Lower lobe of right lung (tissue), 2 donors: ENCODE results near the gene CUX1. TPM values are rescaled to one million over a fixed set of nuclear protein-coding genes. Genes with fewer than 3 reads are reported as not detected.
"Not testable (repeated sequence)": the region's sequence is repeated elsewhere in the genome, so short reads cannot be mapped to it uniquely, and the experiment has no call there.

Source experiments
- ATAC-seq, 2 donors: fragments of 200-7000 bp; cut with Tn5 transposase; one replicate each; pipeline ENCODE4 v1.9.1; 2020 to 2022; ENCODE audit warnings: mild to moderate bottlenecking in 2 of 2, moderate library complexity in 2 of 2
- DNase-seq: peaks from one replicate; pipeline ENCODE4 v3.0.0-alpha.2; 2020
- H3K27ac ChIP-seq: fragments of 200-600 bp; one replicate; pipeline ENCODE4 v1.8.0; 2022
- H3K27me3 ChIP-seq: fragments of 200-600 bp; one replicate; pipeline ENCODE4 v1.8.0; 2022; ENCODE audit warnings: low read depth
- H3K36me3 ChIP-seq: fragments of 200-600 bp; one replicate; pipeline ENCODE4 v1.8.0; 2022; ENCODE audit warnings: mild to moderate bottlenecking
- H3K4me1 ChIP-seq: fragments of 200-600 bp; one replicate; pipeline ENCODE4 v1.8.0; 2022
- H3K4me3 ChIP-seq: fragments of 200-600 bp; one replicate; pipeline ENCODE4 v1.8.0; 2022; ENCODE audit warnings: mild to moderate bottlenecking
- H3K9me3 ChIP-seq: fragments of 200-600 bp; one replicate; pipeline ENCODE4 v1.8.0; 2022
- CTCF ChIP-seq: fragments of 200-600 bp; IDR thresholded peaks from one replicate; pipeline ENCODE4 v1.8.0; 2022; ENCODE audit warnings: antibody characterized with exemption, mild to moderate bottlenecking
- intact Hi-C: fragments of 100-400 bp; cut with DNase I; formaldehyde crosslinking; loops from one replicate; pipeline ENCODE4 v1.11.0; 2022
- total RNA-seq: library from RNA; stranded (reverse); fragmentation: NEBNext Ultra II Directional; extraction: Animal tissue kit (Norgen Biotek cat#: 25700); gene quantifications from one replicate; pipeline ENCODE4 v1.2.1, GENCODE V29; 2021
- donor health status: DM: no; HTN: yes; CAD: no; lungs with severe emphysema.

The CUX1 gene
- total RNA-seq, 1 donor from 2014 or later: 118 TPM

GRCh38 chr7:102296179-102296438 lies 478.7 kb downstream of the CUX1 start:
- no peak for ATAC-seq
- Histone ChIP-seq H3K27ac (no peak overlapping the region), H3K4me1 (no peaks in the 10 kb centered on the region), H3K9me3 (no peaks in the 10 kb centered on the region), H3K4me3 (no peak overlapping the region), H3K27me3 (no peaks in the 10 kb centered on the region), H3K36me3 (no peaks in the 10 kb centered on the region)
- intact Hi-C loops: no loop called here
- DNase-seq: no peak
- TF ChIP-seq CTCF: no peak

GRCh38 chr7:102296514-102296913 lies 479.1 kb downstream of the CUX1 start:
- Histone ChIP-seq H3K27me3 (no peaks in the 10 kb centered on the region), H3K4me1 (no peaks in the 10 kb centered on the region), H3K27ac (no peak overlapping the region), H3K36me3 (no peaks in the 10 kb centered on the region), H3K4me3 (no peak overlapping the region), H3K9me3 (no peaks in the 10 kb centered on the region)
- intact Hi-C loops: no loop called here
- ATAC-seq (no peak), DNase-seq (no peak)
- no peak for TF ChIP-seq CTCF

- Histone ChIP-seq H3K4me3 (no peak overlapping the region), H3K4me1 (no peaks in the 10 kb centered on the region), H3K9me3 (no peaks in the 10 kb centered on the region), H3K27me3 (no peaks in the 10 kb centered on the region), H3K36me3 (no peaks in the 10 kb centered on the region), H3K27ac (no peak overlapping the region)
- TF ChIP-seq CTCF: no peak
- intact Hi-C loops: no loop called here
- ATAC-seq (no peak), DNase-seq (no peak)
Measured at GRCh38 chr7:102297487-102298218, 480.2 kb downstream of the CUX1 start.

- Histone ChIP-seq H3K4me1 (peaks cover 13% of the 10 kb centered on the region), H3K27me3 (no peaks in the 10 kb centered on the region), H3K27ac (no peak overlapping the region), H3K36me3 (no peaks in the 10 kb centered on the region), H3K9me3 (no peaks in the 10 kb centered on the region), H3K4me3 (no peak overlapping the region)
- DNase-seq (no peak), ATAC-seq (no peak)
- intact Hi-C loops: no loop called here
- no peak for TF ChIP-seq CTCF
Measured at GRCh38 chr7:102300643-102301221, 483.3 kb downstream of the CUX1 start.

- H3K27ac ChIP-seq, DNase-seq, H3K4me3 ChIP-seq, intact Hi-C loops, H3K9me3 ChIP-seq, H3K36me3 ChIP-seq, H3K27me3 ChIP-seq, ATAC-seq: not testable (repeated sequence)
- H3K4me1 ChIP-seq: peaks cover 14% of the 10 kb centered on the region
Measured at GRCh38 chr7:102301367-102301766, 483.9 kb downstream of the CUX1 start.

GRCh38 chr7:102302025-102302424 lies 484.6 kb downstream of the CUX1 start:
- TF ChIP-seq CTCF: no peak
- Histone ChIP-seq H3K4me3 (no peak overlapping the region), H3K27me3 (no peaks in the 10 kb centered on the region), H3K4me1 (peaks cover 21% of the 10 kb centered on the region), H3K36me3 (no peaks in the 10 kb centered on the region), H3K27ac (no peak overlapping the region), H3K9me3 (no peaks in the 10 kb centered on the region)
- intact Hi-C loops: no loop called here
- ATAC-seq (no peak), DNase-seq (no peak)
